HG03025 (cell line): ENCODE measurements around the gene CARS1.

Experiments
- ATAC-seq: cut with Tn5 transposase; IDR thresholded peaks from one replicate; pipeline ENCODE4 v1.9.1; 2021; ENCODE audit warnings: mild to moderate bottlenecking, moderate library complexity; ENCODE audit not compliant: unreplicated experiment, low FRiP score

The CARS1 gene

DNA sequence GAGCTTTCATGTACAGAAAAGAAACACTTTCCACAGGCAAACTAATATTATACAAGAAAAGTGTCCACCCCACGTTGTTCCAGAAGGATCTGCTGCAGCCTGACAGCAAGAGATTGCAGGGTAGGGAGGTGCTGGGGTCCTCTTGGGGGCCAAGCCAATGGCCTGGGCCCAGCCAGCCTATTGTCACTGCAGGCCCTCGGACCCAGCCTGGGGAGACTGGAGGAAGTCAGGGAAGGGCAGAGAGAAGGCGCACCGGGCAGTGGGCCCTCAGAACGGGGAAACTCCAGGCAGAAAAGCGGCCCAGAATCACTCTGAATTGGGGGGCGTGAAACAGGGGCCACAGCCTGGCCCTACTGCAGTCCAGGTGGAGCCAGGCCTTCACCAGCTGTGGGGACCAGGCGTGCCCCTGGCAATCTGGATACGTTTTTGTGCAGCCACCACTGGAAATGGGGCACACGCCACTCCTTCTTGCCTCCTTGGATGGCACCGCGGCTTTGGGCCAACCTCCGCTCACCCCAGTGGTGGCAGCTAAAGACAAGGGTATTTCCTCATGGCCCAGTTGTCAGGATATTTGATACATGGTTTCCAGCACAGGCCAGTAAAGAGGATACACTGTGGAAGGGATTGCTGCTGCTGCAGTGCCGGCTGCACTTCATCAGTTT, 61.2 kb downstream of the CARS1 start:
- no peak for ATAC-seq

DNA sequence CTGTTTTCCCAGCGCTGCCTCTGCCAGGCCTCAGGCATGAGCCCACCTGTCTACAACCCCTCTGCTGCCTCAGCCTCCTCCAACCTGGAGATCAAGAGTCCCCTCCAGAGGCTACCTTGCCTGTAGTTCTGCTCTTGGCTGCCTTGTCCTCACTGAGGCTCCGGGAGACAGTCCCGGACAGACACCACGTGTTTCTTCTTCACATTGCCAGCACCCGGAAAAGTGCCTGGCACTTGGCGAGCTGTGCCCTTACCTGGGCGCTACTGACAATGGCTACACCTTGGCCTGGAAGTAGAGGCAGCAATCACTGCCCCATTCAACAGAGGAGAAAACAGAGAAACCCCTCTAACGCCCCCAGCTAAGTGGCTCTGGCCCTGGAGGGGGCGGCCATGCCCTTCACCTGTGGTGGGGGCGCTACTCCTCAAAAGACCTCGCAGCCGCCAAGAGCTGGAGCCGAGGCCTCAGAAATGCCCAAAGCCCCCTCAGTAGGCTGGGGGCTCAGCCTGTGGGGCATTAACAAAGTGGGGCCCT, 62.1 kb downstream of the CARS1 start:
- no peak for ATAC-seq

DNA sequence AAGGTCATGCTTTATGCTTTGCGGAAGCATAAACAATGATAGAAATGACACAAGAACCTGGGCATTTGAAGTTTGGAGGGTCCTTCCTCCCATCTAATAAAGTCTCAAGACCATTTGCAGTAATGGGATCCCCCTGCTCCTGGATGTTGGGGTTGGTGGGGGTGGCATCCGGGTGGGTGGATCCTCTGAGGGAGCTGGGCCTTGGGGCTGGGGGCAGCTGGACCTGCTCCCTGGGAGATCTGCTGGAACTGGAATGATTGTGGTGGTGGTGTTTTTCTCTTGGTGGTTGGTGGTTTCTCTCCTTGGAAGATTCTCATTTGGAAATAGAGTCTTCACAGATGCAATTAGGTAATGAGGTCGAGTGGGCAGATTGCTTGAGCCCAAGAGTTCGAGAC, 62.9 kb downstream of the CARS1 start:
- no peak for ATAC-seq

DNA sequence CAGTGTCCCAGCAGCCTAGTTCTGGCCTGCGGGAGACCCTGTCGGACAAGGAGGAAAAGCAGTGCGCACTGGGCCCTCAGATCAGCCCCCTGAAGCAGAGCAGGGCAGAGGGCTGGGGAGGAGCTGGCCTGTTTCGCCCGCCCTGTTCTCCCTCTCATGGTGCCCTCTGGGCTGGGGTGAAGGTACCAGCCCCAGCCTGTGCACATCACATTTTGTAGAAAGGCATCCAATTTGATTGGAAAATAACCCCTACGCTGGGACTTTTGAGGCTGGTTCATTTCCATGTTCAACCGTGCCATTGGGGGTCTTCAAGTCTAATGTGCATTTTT, 64.3 kb downstream of the CARS1 start:
- ATAC-seq, result no peak

DNA sequence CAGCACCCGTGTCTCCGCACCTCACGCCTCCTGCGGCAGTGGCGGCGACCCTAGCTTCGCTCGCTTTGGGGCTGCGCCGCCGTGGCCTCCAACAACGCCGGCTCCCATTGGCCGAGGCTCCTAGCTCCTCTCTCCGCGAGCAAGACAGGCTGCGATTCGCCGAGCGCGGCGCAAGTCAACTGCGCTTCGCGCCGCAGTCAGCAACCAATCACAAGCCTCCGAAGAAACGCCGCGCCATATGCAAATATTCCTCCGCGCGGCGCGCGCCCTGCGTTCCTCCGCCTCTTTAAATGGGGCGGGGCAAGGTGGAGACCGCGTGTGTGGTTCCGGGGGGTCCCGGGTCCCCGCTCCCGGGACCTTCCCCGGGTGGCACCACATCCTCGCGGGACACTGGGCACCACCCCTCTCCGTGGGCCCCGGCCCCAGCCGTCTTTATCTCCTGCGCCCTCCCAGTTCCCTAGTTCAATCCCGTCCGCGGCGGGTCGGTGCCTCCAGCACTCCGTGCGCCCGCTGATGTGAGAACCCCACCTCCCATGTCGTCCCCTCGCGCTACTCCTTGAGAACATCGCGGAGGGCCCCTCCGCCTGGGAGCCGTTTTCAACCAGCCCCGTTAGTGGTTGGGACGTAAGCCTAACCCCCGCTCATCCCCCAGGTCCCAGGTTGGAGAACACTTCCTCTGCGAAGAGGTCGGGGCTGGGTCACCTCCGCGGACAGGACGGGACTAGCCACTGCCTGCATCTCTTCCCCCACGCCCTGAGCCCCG, 64.8 kb downstream of the CARS1 start, which contains the start of gene NAP1L4:
TSS of gene NAP1L4 (minus strand) at position 96 of the 763 bp plus-strand sequence. CDS start 13,109 bp downstream, outside the sequence.
- ATAC-seq, result peak; percentile 77

DNA sequence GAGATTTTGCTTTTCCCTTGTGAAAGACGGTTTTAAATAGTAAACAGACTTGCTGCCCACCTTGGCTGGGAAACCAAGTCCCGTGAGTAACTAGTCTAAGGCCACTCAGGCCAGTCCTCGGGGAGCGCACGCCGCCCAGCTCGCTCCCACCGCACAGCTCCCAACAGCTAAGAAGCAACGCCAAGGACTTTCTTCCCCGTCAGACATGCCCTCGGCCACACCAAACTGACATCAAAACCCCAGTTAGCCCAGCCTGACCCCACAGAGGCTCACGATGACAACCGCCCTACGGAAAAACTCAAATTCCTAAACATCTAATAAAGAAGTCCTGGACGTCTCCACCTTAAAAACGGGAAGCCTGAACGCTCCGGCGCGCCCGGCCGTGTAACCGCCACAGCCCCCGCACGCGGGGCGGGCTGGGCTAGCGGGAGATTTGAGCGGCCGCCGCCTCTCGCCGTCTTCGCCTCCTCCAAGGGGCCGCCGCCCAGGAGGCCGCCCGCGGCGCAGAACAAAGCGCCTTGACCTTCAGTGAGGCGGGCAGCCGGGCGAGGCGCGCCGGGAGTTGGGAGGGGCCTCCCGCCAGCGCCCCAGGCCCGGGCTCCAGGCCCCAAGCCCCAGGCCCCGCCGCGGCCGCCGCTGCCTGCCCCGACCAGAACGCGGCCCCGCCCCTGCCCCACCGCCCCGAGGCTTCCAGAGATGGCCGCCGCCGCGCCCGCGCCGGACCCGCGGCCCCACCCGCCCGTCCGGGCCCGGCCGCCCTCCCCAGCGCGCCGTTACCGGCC, 65.6 kb downstream of the CARS1 start:
- peak; percentile 31 for ATAC-seq

DNA sequence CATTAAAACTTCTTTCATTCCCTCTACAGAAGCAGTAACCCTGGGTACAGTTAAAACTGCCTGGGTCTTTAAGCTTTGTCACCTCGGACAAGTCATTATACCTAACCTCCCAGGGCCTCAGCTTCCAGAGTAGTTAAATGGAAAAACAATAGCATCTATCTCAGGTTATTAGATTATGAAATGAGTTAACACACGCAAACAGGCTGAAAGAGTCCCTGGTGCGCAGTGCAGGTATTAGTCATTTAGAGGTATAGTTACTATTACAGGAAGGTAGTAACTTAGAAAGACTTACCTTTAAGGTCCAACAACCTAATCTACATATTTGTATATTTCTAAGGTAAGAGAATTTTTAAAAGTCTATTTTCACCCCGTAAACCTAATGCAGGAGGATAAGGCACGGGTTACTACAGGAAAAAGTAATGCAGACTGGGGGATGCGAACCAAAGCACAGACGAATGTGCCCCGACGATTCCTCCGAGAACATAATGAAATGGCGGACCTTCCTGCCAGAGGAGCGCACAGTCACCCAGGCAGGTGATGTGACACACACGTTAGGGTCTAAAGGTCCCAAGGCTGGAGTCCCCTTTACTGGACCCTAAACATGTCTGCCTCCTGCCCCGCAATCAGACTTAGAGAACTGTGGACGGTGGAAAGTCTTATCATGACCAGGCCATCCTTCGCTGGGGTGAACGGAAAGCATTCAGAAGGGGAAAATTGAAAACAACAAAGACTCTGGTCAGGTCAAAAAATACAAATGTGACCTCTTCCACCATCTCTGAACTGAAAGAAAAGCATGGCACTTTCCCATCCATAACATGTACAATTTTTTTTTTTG, 66.4 kb downstream of the CARS1 start:
- ATAC-seq, result no peak

DNA sequence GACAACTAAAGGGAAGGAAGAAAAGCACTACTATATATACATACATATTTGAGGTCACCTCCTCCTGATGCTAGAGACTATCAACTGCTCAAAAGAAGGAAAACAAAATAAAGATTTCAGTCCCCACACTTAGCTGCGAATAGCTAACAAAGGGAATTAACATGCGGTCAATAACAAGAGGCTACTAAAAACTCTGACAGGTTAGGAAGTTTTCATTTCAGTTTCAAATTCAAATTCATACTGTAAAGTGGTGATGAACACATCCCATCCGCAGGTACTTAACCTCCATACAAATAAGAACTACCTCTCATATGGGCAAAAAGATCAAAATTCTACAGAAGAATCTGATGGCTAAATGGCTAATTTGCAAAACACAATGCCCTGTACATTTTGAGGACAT, 67.7 kb downstream of the CARS1 start:
- no peak for ATAC-seq

DNA sequence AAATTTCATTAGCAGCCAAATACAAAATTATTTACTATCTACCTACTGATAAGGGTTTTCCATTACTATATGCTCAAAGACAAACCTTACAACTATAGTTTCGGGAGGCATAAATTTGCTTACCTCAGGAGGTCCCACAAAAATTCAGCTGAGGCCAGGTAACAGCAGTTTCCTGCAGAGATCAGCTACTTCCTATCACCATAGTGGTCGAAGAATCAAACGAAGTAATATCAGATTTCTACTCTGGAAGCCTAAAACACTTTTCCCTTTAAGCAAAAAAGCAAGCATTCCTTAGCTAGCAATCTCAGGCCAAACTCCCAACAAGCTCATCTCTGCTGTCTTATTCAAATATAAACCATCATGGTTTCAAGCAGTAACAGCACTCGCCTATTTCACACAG, 68.2 kb downstream of the CARS1 start:
- no peak for ATAC-seq

DNA sequence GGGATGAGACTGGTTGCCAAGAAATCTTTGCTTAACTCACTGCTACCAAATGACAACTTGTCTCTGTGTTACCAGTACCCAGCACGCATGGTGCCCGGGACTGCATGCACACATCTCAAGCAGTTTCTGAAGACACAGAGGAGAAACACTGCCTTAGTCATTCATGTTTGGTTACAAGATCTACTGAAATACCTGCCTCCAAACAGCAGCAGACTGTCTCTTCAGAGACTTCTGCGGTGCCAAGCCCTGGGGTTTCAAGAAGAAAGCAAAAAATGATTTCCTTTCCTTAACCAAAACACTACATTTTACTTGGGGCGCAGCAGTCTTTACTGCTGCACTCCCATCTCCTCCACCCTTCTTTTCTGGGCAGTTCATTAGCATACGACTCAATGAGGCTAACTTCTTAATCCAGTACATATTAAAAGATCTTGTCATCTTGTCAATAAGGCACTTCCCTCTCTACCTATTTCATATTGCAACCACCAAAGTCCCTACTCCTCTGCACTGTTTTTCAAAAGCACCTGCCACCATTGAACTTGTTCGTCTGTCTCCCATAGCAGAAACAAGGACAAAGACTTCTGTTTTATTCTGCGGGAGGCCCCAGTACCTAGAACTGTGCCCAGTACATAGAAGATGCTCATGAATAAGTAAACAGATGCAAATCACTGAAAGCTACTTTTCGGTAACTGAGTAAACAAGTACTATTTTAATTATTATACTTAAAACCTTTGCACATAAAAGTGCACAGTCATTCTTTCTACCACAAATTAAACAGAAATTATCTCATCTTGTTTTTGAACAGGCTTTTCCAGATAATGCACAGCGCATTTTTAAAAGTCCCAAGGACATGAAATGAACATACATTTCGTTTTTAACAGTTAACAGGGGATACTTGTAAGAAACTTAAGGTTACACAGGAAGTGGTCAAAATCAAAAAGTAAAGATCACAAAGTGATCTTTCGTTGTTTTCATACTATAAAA, 69.1 kb downstream of the CARS1 start:
- ATAC-seq, result no peak

DNA sequence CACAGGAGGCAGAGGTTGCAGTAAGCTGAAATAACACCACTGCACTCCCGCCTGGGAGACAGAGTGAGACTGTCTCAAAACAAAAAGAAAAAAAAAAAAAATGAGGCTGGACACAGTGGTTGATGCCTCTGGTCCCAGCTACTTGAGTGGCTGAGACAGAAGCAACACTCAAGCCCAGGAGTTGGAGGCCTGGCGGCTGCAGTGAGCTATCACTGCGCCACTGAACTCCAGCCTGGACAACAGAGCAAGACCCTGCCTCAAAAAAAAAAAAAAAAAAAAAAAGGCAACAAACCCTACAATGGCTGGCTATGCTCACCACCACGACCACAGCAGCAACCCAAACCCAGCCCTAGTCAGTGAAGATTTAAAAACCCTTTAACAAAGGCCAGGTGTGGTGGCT, 73.3 kb downstream of the CARS1 start:
- no peak for ATAC-seq

DNA sequence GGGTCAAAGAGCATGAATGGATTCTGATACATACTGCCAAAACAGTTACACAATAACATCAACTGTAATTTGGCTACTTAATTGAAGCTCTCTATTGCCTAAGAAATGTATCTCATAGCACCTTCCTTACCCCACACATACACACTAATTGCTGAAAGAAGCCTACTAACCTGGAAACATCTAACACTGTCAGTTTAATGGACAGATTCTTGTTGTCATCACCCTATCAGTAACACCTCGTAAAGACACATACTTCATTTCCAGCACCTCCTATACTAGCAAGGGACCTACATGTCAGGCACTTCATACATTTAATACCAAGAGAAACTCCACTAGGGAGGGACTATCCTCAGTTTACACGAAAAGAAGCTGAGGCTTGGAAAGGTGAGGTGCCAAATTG, 75.0 kb downstream of the CARS1 start:
- no peak for ATAC-seq

DNA sequence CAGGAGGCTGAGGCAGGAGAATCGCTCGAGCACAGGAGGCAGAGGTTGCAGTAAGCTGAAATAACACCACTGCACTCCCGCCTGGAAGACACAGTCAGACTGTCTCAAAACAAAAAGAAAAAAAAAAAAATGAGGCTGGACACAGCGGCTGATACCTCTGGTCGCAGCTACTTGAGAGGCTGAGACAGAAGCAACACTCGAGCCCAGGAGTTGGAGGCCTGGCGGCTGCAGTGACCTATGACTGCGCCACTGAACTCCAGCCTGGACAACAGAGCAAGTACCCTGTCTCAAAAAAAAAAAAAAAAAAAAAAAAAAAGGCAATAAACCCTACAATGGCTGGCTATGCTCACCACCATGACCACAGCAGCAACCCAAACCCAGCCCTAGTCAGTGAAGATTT, 76.1 kb downstream of the CARS1 start:
- no peak for ATAC-seq

DNA sequence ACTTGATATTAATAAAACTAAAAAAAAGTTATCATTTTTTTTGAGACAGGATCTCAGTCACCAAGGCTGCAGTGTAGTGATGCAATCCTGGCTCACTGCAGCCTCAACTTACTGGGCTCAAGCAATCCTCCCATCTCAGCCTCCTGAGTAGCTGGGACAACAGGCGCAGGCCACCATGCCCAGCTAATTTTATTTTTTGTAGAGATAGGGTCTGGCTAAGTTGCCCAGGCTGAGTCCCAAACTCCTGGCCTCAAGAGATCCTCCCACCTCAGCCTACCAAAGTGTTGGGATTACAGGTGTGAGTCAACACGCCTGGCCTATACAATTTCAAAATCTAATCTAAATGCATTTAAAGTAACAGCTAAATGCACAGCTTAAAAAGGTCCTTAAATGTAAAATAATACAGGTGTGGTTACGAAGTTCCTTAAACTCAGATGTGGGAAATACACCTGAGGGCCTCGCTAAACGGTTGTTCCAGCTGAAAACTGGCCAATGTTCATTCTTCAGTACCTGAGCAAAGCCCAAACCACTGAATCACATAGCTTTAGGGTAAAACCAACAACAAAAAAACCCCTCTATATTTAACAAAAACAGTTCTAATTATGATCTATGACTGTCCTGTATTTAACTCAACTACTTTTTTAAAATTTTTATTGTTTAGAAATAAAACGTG, 76.9 kb downstream of the CARS1 start:
- no peak for ATAC-seq

DNA sequence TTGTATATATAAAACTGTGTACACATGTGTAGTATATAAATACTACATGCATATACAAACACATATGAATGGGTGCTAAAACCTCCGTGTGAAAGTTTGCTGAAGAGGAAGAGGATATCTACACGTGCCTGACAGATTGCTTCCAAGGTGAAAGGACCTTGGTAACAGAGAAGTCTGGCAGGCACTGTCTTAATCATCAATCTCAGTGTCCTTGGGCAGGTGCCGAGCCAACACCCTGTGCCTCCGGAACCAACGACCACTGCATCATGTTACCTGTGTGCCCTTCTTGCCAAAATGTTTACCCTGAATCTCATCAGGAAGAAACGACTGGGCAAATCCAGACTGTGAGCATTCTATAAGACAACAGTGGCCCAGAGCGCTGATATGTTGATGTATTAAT, 80.1 kb downstream of the CARS1 start:
- ATAC-seq, result no peak

DNA sequence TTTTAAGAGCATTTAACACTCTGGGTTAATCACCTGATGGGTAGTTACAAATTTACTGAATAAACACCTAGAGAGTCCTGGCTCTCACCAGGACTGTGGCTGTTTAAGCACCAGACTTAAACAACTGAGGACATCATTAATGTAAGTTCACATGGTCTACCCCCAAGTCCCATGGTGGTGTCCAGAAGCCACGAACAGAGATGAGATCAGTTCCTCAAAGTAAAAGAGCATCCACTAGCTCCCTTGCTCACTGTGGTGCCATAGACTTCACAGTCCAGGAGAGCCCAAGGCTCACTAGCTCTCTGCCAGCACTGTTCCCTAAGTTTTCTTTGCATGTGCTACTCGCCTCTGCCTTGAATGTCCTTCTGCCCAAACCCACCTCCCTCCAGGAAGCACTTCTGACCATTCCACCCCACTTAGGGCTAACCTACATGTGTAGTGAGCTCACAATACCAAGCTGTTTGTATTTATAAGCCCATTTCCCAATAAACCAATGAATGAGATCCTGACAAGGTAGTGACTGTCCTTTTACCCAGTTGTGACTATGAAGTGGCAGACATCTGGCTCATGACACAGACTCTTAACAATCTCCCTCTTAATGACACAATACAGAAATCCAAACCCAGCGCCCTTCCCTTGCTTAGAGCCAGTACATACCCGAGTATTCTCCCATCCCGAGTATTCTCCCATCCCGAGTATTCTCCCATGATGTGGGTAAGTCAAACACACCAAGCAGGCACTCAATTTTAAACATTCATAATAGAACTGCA, 80.7 kb downstream of the CARS1 start:
- ATAC-seq, result no peak

DNA sequence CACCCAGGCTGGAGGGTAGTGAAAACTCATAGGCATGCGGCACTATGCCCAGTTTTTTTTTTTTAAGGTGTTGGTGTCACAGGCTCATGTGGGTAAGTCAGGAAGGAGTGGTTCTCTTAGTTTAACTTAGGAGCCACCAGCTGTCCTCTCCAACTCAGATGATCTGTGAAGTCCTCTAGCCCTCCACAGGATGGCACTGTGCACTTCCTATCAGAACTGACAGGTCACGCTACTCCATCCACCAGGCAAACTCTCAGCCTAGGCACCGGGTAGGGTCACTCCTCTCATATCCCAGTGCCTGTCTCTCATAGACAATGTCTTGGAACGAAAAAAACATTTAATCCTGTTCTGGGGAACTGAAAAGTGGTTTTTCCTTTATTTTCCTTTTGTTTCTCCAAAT, 81.6 kb downstream of the CARS1 start:
- no peak for ATAC-seq

DNA sequence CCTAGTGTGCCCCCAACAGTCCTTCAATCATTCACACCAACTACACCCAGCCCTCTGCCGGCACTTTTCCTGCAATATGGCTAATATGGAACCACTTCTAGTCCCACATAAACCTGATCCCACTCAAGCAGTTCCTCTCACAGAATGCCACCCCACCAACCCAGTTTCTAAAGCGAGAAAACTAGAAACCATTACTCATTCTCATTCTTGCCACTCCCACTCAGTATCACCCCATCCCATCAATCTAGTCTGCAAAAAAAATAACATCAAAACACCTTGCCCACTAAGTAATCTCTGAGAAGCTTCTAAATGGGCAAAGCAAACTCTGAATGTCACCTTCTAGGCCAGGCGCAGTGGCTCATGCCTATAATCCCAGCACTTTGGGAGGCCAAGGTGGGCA, 83.0 kb downstream of the CARS1 start:
- ATAC-seq, result no peak
